Measurements from ENCODE around the gene UBE2E1.

The UBE2E1 gene

GRCh38 chr3:23781871-23782270, 23.9 kb upstream of the UBE2E1 start:
- no peaks in the 10 kb centered on the region for H3K79me2 ChIP-seq (ENCODE audit: insufficient read depth, low read length)

GRCh38 chr3:23785097-23785645, 20.6 kb upstream of the UBE2E1 start:
- Histone ChIP-seq H3K9me3 (ENCODE audit: insufficient read depth, low read depth, low read length) (no peaks in the 10 kb centered on the region), H3K36me3 (ENCODE audit: insufficient read depth, low read length) (no peaks in the 10 kb centered on the region), H3K4me1 (ENCODE audit: insufficient read depth, low read length, poor library complexity, severe bottlenecking) (no peaks in the 10 kb centered on the region), H3F3A (ENCODE audit: low read depth) (no peaks in the 10 kb centered on the region), H3K4me3 (ENCODE audit: low read length, poor library complexity, severe bottlenecking) (no peak overlapping the region), H2AFZ (ENCODE audit: low read length) (no peak overlapping the region), H3K79me2 (ENCODE audit: insufficient read depth, low read length) (no peaks in the 10 kb centered on the region), H4K20me1 (ENCODE audit: insufficient read depth, low read length, poor library complexity, severe bottlenecking) (no peaks in the 10 kb centered on the region), H3K9me2 (replicated peaks; ENCODE audit: low read depth, low read length) (no peaks in the 10 kb centered on the region), H3K4me2 (ENCODE audit: low read depth, low read length, poor library complexity, severe bottlenecking) (no peak overlapping the region), H3K27me3 (ENCODE audit: insufficient read depth, low read length, poor library complexity, severe bottlenecking) (no peaks in the 10 kb centered on the region), H3K9ac (ENCODE audit: low read depth, low read length, poor library complexity, severe bottlenecking) (no peak overlapping the region)
- no peak for TF ChIP-seq CTCF (conservative IDR thresholded peaks at IDR 0.05; ENCODE audit: low read length)
- TF ChIP-seq EZH2phosphoT487 (IDR thresholded peaks at IDR 0.05; ENCODE audit: borderline replicate concordance): no peak

More at GRCh38 chr3:23781871-23782270, 23.9 kb upstream of the UBE2E1 start:
- no peak overlapping the region for H3K4me3 ChIP-seq (ENCODE audit: low read length, poor library complexity, severe bottlenecking)
- H2AFZ ChIP-seq (ENCODE audit: low read length): no peak overlapping the region
- H3K4me1 ChIP-seq (ENCODE audit: insufficient read depth, low read length, poor library complexity, severe bottlenecking): no peaks in the 10 kb centered on the region
- no peaks in the 10 kb centered on the region for H3K27me3 ChIP-seq (ENCODE audit: insufficient read depth, low read length, poor library complexity, severe bottlenecking)
- no peak for TF ChIP-seq EZH2phosphoT487 (IDR thresholded peaks at IDR 0.05; ENCODE audit: borderline replicate concordance)
- TF ChIP-seq CTCF (conservative IDR thresholded peaks at IDR 0.05; ENCODE audit: low read length): no peak
- H3K36me3 ChIP-seq (ENCODE audit: insufficient read depth, low read length): no peaks in the 10 kb centered on the region
- no peak overlapping the region for H3K9ac ChIP-seq (ENCODE audit: low read depth, low read length, poor library complexity, severe bottlenecking)
- H4K20me1 ChIP-seq (ENCODE audit: insufficient read depth, low read length, poor library complexity, severe bottlenecking): no peaks in the 10 kb centered on the region
- H3F3A ChIP-seq (ENCODE audit: low read depth): no peaks in the 10 kb centered on the region
- H3K9me2 ChIP-seq (replicated peaks; ENCODE audit: low read depth, low read length): no peaks in the 10 kb centered on the region
- H3K4me2 ChIP-seq (ENCODE audit: low read depth, low read length, poor library complexity, severe bottlenecking): no peak overlapping the region
- no peaks in the 10 kb centered on the region for H3K9me3 ChIP-seq (ENCODE audit: insufficient read depth, low read depth, low read length)

GRCh38 chr3:23785882-23786281, 19.9 kb upstream of the UBE2E1 start:
- no peaks in the 10 kb centered on the region for H3K36me3 ChIP-seq (ENCODE audit: insufficient read depth, low read length)
- TF ChIP-seq EZH2phosphoT487 (IDR thresholded peaks at IDR 0.05; ENCODE audit: borderline replicate concordance): no peak
- TF ChIP-seq CTCF (conservative IDR thresholded peaks at IDR 0.05; ENCODE audit: low read length): no peak
- no peaks in the 10 kb centered on the region for H3F3A ChIP-seq (ENCODE audit: low read depth)
- no peak overlapping the region for H3K4me2 ChIP-seq (ENCODE audit: low read depth, low read length, poor library complexity, severe bottlenecking)
- H3K27me3 ChIP-seq (ENCODE audit: insufficient read depth, low read length, poor library complexity, severe bottlenecking): no peaks in the 10 kb centered on the region
- H3K9ac ChIP-seq (ENCODE audit: low read depth, low read length, poor library complexity, severe bottlenecking): no peak overlapping the region
- no peaks in the 10 kb centered on the region for H4K20me1 ChIP-seq (ENCODE audit: insufficient read depth, low read length, poor library complexity, severe bottlenecking)
- no peaks in the 10 kb centered on the region for H3K79me2 ChIP-seq (ENCODE audit: insufficient read depth, low read length)
- no peaks in the 10 kb centered on the region for H3K9me3 ChIP-seq (ENCODE audit: insufficient read depth, low read depth, low read length)
- H3K4me1 ChIP-seq (ENCODE audit: insufficient read depth, low read length, poor library complexity, severe bottlenecking): no peaks in the 10 kb centered on the region
- no peak overlapping the region for H3K4me3 ChIP-seq (ENCODE audit: low read length, poor library complexity, severe bottlenecking)
- H3K9me2 ChIP-seq (replicated peaks; ENCODE audit: low read depth, low read length): no peaks in the 10 kb centered on the region
- H2AFZ ChIP-seq (ENCODE audit: low read length): no peak overlapping the region
